Uterus (tissue), 2 donors: ENCODE measurements around the gene SPEF2.

Experiments used
- CTCF ChIP-seq, 4 experiments: fragments of 200-600 bp in 2 of 4; fragments of 450-650 bp in 2 of 4; sonication (generic) in 2 of 4; IDR thresholded peaks; one replicate each; pipeline ENCODE4 v1.5.1; 2016 to 2019; ENCODE audit warnings: antibody characterized with exemption in 4 of 4, mild to moderate bottlenecking in 2 of 4, moderate library complexity in 1 of 4
- POLR2A ChIP-seq, 2 donors: fragments of 450-650 bp; IDR thresholded peaks; one replicate each; pipeline ENCODE4 v1.6.1; 2016; ENCODE audit warnings: antibody characterized with exemption in 2 of 2, mild to moderate bottlenecking in 1 of 2, moderate library complexity in 1 of 2

DNA sequence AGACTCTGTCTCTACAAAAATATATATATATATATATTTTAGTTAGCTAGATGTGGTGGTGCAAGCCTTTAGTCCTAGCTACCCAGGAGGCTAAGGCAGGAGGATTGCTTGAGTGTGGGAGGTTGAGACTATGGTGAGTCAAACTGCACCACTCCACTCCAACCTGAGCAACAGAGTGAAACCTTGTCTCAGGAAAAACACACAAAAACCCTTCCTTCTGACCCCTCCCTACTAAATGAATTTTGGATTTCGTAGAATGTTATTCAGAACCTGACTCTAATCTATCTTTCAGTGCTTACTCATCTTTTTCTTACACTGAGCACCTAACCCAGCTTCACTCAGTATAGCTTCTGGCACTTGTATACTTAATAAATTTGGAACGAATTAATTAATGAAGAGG, 203.8 kb downstream of the SPEF2 start:
- TF ChIP-seq CTCF (IDR thresholded peaks at IDR 0.05) (no peak), POLR2A (IDR thresholded peaks at IDR 0.05) (no peak)
